Tibial nerve (tissue), 4 donors: Measurements from ENCODE around the gene MBOAT2.

ENCODE experiments used
- EP300 ChIP-seq, 2 donors: sonication (generic); formaldehyde crosslinking; IDR thresholded peaks; one replicate each; pipeline ENCODE4 v1.6.1; 2017; ENCODE audit warnings: antibody characterized with exemption in 2 of 2, mild to moderate bottlenecking in 1 of 2
- TF ChIP-seq, protein P1 (sequence below), 5 experiments: fragments of 200-600 bp in 3 of 5; fragments of 450-650 bp in 2 of 5; sonication (generic) in 3 of 5; IDR thresholded peaks; one replicate each; pipeline ENCODE4 v1.5.1; 2016 to 2019; ENCODE audit warnings: antibody characterized with exemption in 5 of 5, mild to moderate bottlenecking in 3 of 5, moderate library complexity in 2 of 5

DNA sequence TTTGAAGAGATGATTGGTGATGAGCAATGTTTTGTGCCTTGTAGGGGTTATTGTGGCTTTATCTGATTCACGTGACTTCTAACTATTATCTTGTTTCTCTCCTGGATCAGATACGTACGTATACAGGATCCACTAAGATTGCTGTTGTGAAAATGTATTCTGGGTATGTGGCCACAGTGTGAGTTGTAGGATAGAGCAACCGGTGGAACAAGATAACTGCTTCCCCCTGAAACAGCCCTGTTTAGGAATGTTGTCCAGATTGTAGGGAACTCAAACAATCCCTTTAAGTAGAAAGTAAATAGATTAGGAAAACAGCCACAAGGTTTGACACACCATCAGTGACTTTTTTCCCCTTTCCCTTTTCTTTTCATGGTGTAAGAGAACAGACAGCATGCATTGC, 22.3 kb upstream of the MBOAT2 start:
- TF ChIP-seq, protein P1, sequence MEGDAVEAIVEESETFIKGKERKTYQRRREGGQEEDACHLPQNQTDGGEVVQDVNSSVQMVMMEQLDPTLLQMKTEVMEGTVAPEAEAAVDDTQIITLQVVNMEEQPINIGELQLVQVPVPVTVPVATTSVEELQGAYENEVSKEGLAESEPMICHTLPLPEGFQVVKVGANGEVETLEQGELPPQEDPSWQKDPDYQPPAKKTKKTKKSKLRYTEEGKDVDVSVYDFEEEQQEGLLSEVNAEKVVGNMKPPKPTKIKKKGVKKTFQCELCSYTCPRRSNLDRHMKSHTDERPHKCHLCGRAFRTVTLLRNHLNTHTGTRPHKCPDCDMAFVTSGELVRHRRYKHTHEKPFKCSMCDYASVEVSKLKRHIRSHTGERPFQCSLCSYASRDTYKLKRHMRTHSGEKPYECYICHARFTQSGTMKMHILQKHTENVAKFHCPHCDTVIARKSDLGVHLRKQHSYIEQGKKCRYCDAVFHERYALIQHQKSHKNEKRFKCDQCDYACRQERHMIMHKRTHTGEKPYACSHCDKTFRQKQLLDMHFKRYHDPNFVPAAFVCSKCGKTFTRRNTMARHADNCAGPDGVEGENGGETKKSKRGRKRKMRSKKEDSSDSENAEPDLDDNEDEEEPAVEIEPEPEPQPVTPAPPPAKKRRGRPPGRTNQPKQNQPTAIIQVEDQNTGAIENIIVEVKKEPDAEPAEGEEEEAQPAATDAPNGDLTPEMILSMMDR (IDR thresholded peaks at IDR 0.05): no peak
- no peak for TF ChIP-seq EP300 (IDR thresholded peaks at IDR 0.05)
